Left hindlimb (tissue), 1 donor: ENCODE data around the gene NGF.
"Not testable (repeated sequence)": the region's sequence is repeated elsewhere in the genome, so short reads cannot be mapped to it uniquely, and the experiment has no call there.

Experiments
- DNase-seq: peaks from one replicate; pipeline ENCODE4 v3.0.0-alpha.2; 2018

The NGF gene

DNA sequence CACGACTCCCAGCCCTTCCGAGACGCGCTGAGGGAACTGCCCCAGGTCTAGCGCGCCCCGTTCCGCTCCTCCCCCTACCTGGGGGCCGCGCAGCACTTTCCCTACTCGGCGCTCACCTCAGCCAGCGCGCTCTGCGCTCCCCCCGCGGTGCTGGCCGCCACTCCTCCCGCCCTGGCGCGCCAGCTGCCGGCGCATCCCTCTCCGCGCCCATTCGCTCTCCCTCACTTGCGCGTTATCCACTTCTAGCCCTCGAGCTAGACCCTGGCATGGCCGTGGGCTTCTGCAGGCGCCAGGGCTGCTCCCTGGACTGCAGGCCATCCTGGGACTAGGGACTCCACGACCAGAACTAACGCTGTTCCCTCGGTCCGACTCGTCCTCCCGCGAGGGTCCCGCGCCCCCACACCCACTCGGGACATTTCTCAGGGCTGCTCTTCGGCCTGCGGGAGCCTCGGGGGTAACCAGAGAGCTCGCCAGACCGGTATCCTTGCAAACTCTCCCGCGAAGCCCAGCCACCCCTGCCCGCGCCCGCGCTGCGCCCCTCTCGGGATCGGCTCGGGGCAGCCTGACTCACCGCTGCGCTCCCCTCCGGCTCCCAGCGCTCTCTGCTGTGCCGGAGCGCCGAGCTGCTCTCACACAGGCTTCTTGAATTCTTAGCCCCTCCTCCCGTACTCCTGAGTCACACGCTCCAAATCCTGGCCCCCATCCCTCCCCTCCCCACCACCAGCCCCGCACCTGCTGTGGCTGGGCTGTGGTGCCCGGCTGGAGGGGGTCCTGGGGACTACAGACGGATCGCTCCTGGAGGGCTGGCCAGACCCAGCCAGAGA is at the start of gene NGF:
Gene NGF (minus strand): TSS at position 617 of the 824 bp plus-strand sequence. CDS start 51,454 bp downstream, outside the sequence.
- peak; percentile 63 for DNase-seq

DNA sequence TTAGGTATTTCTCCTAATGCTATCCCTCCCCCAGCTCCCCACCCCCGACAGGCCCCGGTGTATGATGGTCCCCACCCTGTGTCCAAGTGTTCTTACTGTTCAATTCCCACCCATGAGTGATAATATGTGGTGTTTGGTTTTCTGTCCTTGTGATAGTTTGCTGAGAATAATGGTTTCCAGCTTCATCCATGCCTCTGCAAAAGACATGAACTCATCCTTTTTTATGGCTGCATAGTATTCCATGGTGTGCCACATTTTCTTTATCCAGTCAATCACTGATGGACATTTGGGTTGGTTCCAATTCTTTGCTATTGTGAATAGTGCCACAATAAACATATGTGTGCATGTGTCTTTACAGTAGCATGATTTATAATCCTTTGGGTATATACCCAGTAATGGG is 45.4 kb upstream of the NGF start:
- DNase-seq = not testable (repeated sequence)

DNA sequence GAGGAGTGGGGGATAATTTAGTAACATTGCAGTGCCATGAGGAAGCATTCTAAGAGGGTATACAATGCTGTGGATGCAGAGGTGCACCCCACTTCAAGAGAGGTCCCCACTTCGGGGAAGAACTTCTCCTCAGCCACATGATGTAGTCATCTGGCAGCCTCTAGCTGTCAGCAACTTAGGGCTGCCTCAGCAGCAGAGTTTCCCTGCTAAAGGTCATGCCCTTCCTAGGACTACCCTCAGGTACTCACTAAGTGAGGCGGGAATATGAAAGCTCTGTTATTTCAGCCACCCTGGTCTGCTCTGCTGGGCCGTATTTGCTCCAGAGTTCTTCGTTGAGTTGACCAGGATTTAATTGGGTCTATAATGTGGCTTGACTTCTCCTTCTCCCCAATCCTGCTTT is 41.9 kb upstream of the NGF start:
- no peak for DNase-seq

- DNase-seq = no peak
Measured at GRCh38 chr1:115377411-115377810, 39.4 kb upstream of the NGF start.

- no peak for DNase-seq
Measured at GRCh38 chr1:115374598-115374997, 36.5 kb upstream of the NGF start.

GRCh38 chr1:115373305-115373704 is 35.3 kb upstream of the NGF start:
- DNase-seq = no peak

- no peak for DNase-seq
Measured at GRCh38 chr1:115365738-115366137, 27.7 kb upstream of the NGF start.

DNA sequence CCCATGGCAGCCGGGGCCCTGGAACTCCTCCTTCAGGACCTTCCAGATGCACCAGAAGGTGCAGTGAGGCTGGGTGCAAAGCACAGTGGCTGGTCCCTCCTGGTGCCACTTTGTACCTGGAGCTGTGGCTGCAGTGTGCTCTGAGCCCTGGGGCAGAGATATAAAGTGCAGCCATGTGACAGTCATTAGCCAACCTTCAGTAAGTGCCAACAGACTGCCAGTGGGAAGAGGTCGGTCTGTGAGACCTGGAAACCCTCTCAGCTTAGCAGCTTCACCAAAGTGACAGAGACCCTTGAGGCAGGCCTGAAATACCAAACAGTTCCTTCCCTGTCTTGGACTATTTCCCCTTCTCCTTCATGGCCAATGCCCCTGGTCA is 26.7 kb upstream of the NGF start:
- DNase-seq = no peak

DNA sequence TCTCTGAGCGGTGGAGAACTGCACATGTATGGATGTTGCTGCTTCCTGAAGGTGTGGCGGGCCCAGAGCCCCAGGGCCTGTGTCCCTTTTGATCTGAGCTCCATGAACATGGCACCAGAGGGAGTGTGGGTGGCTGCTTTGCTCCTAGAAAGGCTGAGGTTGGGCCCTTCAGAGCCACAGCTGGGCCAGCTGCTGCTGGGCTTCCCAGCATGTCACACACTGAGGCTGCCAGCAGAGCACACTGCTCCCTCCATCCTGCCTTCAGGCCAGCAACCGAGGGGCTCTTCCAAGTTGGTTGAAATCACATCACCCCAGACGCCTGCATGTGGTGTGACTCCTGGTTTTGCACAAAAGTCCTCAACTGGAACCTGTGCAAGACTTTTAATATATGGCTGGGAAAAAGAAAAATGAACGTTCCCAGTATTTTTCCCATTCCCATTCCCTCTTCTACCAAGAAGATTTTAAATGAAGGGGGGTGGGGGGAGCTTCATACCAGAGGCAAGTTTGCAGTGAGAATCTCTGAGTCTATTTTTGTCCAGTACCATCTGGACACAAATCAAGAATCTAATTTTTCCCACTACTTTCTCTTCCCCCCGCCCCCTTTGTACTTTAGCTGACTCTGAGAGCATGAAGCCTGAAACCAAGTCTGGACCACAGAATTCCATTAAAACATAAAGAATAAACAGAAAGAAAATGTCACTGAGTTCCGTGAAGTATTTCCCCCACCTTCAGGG is 26.2 kb upstream of the NGF start:
- peak; percentile 63 for DNase-seq

DNA sequence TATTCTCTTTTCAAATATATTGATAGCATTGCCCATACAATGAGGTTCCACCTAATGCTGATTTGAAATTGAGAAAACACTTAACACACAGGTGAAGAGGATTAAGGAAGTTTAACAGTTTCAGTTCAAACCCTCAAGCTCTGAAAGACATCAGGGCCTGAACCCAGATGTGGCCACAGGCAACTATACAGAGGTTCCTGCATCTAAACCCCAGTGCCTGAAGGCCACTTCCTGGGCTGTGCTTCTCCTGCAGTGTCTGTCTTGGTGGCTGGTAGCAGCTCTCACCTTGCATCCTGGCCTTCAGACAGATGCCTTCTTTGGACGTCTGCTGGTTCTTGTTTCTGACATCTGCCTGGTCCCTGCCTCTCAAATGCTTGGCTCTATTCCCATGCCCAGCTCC is 25.1 kb upstream of the NGF start:
- DNase-seq = no peak

GRCh38 chr1:115360505-115361129 is 22.6 kb upstream of the NGF start:
- not testable (repeated sequence) for DNase-seq

GRCh38 chr1:115359787-115360452 is 21.9 kb upstream of the NGF start:
- not testable (repeated sequence) for DNase-seq

- DNase-seq = no peak
Measured at GRCh38 chr1:115356356-115356755, 18.3 kb upstream of the NGF start.

DNA sequence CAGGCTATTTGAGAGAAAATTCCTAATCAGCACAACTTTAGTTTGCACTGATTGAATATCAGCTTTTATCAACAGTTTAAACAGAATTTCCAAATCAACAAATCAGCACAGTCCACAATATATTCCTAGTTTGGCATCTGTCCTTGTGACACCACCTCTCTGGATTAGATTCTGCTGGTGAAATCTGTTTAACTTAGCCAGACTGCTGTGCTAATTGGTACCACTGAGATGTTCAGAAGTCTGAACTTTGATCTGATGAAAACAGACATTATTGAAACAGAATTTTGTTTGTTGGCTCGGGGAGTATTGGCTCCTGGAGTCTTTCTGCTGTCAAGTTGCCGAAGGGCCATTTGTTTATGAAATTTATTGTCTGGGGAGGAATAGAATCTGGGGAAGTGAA is 17.0 kb upstream of the NGF start:
- no peak for DNase-seq

DNA sequence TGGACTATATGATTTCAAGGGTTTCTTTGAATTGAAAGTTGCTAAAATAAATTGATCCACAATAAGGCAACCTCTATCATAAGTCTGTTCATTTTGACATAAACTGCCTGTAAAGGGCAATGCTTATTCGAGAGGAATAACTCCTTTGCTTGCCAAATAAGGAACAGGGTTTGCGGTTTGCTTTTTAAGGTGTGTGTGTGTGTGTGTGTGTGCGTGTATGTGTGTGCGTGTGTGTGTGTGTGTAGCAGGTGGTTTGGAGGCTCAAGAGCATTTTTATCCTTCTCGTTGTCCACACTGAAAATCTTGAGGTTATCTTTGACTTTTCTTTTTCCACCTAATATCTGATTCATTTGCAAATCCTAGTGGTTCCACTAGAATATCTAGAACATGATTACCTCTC is 13.1 kb upstream of the NGF start:
- no peak for DNase-seq

GRCh38 chr1:115348636-115349035 is 10.6 kb upstream of the NGF start:
- no peak for DNase-seq

DNA sequence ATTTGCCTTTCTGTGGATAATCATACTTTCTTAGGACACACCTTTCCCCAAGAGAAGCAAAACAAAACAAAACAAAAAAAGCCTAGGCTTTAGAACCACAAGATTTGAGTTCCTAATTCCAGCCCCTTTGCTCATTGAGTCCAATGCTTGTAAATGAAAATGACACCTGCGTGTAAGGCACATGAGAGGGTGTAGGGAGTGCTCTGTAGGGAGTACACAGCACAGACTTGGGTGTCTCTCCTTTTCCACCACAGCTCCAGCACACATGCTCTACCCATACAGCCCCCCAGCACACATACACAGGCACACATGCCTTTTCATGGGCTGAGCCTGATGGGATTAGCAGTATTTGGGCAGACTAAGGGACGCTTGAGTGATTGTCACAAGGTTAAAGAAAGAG is 9.2 kb upstream of the NGF start:
- DNase-seq = no peak

GRCh38 chr1:115343200-115343737 is 5.2 kb upstream of the NGF start:
- no peak for DNase-seq

GRCh38 chr1:115341948-115342347 is 3.9 kb upstream of the NGF start:
- DNase-seq = no peak

DNA sequence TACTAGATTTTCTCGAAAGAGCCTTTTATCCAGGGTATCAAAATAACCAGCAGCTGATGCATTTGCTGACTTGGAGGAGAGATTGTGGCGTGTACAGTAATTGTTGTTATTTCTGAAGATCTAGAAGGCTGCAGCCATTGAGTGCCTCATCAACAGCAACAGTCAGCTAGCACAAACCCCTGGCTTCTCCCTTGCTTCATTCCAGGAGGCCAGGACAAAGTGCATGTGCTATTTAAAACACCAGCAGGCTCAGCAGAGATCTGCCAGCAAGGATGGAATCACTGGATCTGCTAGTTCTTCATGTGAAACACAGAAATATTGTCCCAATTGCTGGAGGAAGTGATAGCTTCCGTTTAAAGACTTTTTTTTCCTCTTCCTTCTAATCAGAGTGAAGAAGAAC is 2.8 kb upstream of the NGF start:
- DNase-seq = no peak

DNA sequence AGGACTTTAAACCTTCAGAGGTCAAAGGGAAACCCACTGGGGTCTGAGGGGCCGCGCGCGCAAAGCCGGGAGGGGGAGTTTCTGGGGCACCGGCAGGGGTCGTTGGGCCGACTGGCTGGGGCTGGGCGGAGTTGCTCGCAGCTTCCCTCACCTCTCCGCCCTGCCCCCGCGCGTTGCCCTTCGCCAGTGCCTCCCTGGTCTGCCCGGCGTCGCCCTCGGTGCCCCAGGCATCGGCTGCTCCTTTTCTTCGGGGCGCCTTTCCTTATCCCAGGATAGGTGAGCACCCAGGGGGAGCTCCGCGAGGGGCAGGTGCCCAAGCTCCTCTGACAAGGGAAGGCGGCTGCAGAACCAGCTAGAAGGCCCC is 390 bp upstream of the NGF start:
- no peak for DNase-seq

DNA sequence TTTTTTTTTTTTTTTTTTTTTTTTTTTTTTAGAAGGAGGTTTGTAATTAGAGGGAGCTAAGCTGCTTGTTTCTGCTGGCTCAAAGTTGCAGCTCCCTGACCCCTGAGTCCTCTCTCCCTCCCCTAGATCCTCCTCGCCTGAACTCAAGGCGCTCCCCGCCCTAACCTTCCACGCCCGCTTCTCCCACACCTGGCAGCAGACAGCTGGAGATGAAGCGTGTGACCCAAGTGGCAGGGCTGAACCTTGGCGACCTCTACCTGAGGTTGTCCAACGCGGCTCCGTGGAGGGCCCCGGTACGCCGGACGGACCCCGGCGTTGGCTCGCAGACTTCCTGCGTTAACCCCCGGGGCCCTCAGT is 795 bp downstream of the NGF start:
- no peak for DNase-seq

GRCh38 chr1:115336741-115337140 is 1.3 kb downstream of the NGF start:
- DNase-seq = no peak
